CD4-positive, alpha-beta T cell (primary cell): ENCODE data around the gene UQCR10. TPM values are rescaled to one million over a fixed set of nuclear protein-coding genes. Genes with fewer than 3 reads are reported as not detected.

Source experiments
- ATAC-seq: fragments of 200-7000 bp; cut with Tn5 transposase; one replicate; pipeline ENCODE4 v1.10.0; 2022; ENCODE audit warnings: mild to moderate bottlenecking; ENCODE audit not compliant: poor library complexity
- CTCF ChIA-PET: fragments of 350-600 bp; sonication (Branson Sonifier 250); formaldehyde crosslinking; loops from one replicate; lab custom pipeline; 2021; ENCODE audit warnings: antibody characterized with exemption, inconsistent platforms; lab: Charles Lee
- POLR2A ChIA-PET: fragments of 350-600 bp; sonication (Branson Sonifier 250); formaldehyde crosslinking; loops from one replicate; lab custom pipeline; 2021; ENCODE audit warnings: antibody characterized with exemption, inconsistent platforms; lab: Charles Lee
- DNase-seq, 14 experiments: peaks; one replicate each; pipeline ENCODE4 v3.0.0-alpha.2; 2013 to 2020; ENCODE audit warnings: mixed read lengths in 2 of 14
- H3K27ac ChIP-seq, 2 donors: one replicate each; pipeline versions ENCODE4 v1.5.1 to v1.7.0; 2013; ENCODE audit warnings: low read length in 2 of 2, low read depth in 1 of 2, mild to moderate bottlenecking in 1 of 2
- H3K27me3 ChIP-seq, 2 experiments: 1 replicate in 1 of 2; 2 replicates in 1 of 2; pipeline versions ENCODE4 v1.6.1 to v1.7.0; 2013; ENCODE audit warnings: low read length in 2 of 2, control low read depth in 1 of 2, mild to moderate bottlenecking in 1 of 2, moderate library complexity in 1 of 2; ENCODE audit not compliant: insufficient read depth in 2 of 2, control insufficient read depth in 1 of 2
- H3K36me3 ChIP-seq: one replicate; pipeline ENCODE4 v1.6.1; 2013; ENCODE audit warnings: low read length, control low read depth; ENCODE audit not compliant: insufficient read depth
- H3K4me1 ChIP-seq: one replicate; pipeline ENCODE4 v1.6.1; 2013; ENCODE audit warnings: low read length, control low read depth; ENCODE audit not compliant: insufficient read depth
- H3K4me3 ChIP-seq: one replicate; pipeline ENCODE4 v1.5.1; 2013; ENCODE audit warnings: mild to moderate bottlenecking, low read length, moderate library complexity
- H3K9me3 ChIP-seq, 2 experiments: 1 replicate in 1 of 2; 2 replicates in 1 of 2; pipeline versions ENCODE4 v1.6.1 to v1.7.0; 2013; ENCODE audit warnings: low read length in 2 of 2, mild to moderate bottlenecking in 2 of 2, control low read depth in 1 of 2, moderate library complexity in 1 of 2; ENCODE audit not compliant: control insufficient read depth in 1 of 2, insufficient read depth in 1 of 2
- H3K27ac Mint-ChIP-seq: one replicate; pipeline ENCODE4 v1.8.0; 2020; ENCODE audit warnings: mixed read lengths
- H3K27me3 Mint-ChIP-seq: one replicate; pipeline ENCODE4 v1.8.0; 2021; ENCODE audit warnings: mixed read lengths
- H3K36me3 Mint-ChIP-seq: one replicate; pipeline ENCODE4 v1.8.0; 2021; ENCODE audit warnings: low read depth, mixed read lengths
- H3K4me1 Mint-ChIP-seq: one replicate; pipeline ENCODE4 v1.8.0; 2021; ENCODE audit warnings: low read depth, mixed read lengths
- H3K4me3 Mint-ChIP-seq: one replicate; pipeline ENCODE4 v1.8.0; 2020; ENCODE audit warnings: mild to moderate bottlenecking, mixed read lengths
- H3K9me3 Mint-ChIP-seq: one replicate; pipeline ENCODE4 v1.8.0; 2020; ENCODE audit warnings: mixed read lengths
- CTCF ChIP-seq: fragments of 200-600 bp; IDR thresholded peaks from one replicate; pipeline ENCODE4 v1.8.0; 2022; ENCODE audit warnings: antibody characterized with exemption, mild to moderate bottlenecking
- intact Hi-C, 2 experiments: fragments of 100-400 bp; cut with DNase I in 1 of 2; cut with micrococcal nuclease in 1 of 2; formaldehyde crosslinking; loops; one replicate each; pipeline versions ENCODE4 v1.15.1 to v1.9.0; 2023 to 2025; cut with DNase I, micrococcal nuclease
- total RNA-seq, 174 experiments: library from RNA in 2 of 174; stranded (reverse) in 2 of 174; gene quantifications; one replicate each; pipeline ENCODE4 v1.2.3 and lab custom pipeline; 2021 to 2026

The UQCR10 gene
- total RNA-seq, 2 experiments from 2014 or later: 19.2 to 20.3 TPM

GRCh38 chr22:29735416-29735815 lies 31.8 kb upstream of the UQCR10 start:
- Mint-ChIP-seq H3K4me3 (no peak overlapping the region), H3K9me3 (no peaks in the 10 kb centered on the region), H3K27ac (no peak overlapping the region), H3K36me3 (peaks cover 40% of the 10 kb centered on the region), H3K4me1 (no peaks in the 10 kb centered on the region), H3K27me3 (no peaks in the 10 kb centered on the region)
- intact Hi-C loops: no loop called here
- ATAC-seq (no peak), DNase-seq (no peak)
- Histone ChIP-seq H3K27ac (no peak overlapping the region), H3K27me3 (no peaks in the 10 kb centered on the region), H3K4me1 (no peaks in the 10 kb centered on the region), H3K4me3 (no peak overlapping the region), H3K9me3 (no peaks in the 10 kb centered on the region), H3K36me3 (peaks cover 26% of the 10 kb centered on the region)
- CTCF ChIA-PET: no interaction called here
- POLR2A ChIA-PET: no interaction called here
- no peak for TF ChIP-seq CTCF

- Histone ChIP-seq H3K27me3 (no peaks in the 10 kb centered on the region), H3K36me3 (peaks cover 36% of the 10 kb centered on the region), H3K4me3 (no peak overlapping the region), H3K27ac (no peak overlapping the region), H3K4me1 (no peaks in the 10 kb centered on the region), H3K9me3 (no peaks in the 10 kb centered on the region)
- intact Hi-C loops: no loop called here
- Mint-ChIP-seq H3K36me3 (peaks cover 46% of the 10 kb centered on the region), H3K4me3 (no peak overlapping the region), H3K27me3 (no peaks in the 10 kb centered on the region), H3K27ac (no peak overlapping the region), H3K4me1 (no peaks in the 10 kb centered on the region), H3K9me3 (no peaks in the 10 kb centered on the region)
- no peak for TF ChIP-seq CTCF
- DNase-seq (no peak), ATAC-seq (no peak)
- CTCF ChIA-PET: no interaction called here
- POLR2A ChIA-PET: no interaction called here
Measured at GRCh38 chr22:29737251-29738117, 29.7 kb upstream of the UQCR10 start.

GRCh38 chr22:29738118-29738815 lies 28.9 kb upstream of the UQCR10 start:
- H3K4me1 ChIP-seq: no peaks in the 10 kb centered on the region
- no peaks in the 10 kb centered on the region for H3K4me1 Mint-ChIP-seq
- no peak overlapping the region for H3K4me3 Mint-ChIP-seq
- no peaks in the 10 kb centered on the region for H3K27me3 ChIP-seq
- ATAC-seq (no peak), DNase-seq (no peak)
- TF ChIP-seq CTCF: no peak
- CTCF ChIA-PET: no interaction called here
- POLR2A ChIA-PET: no interaction called here
- H3K36me3 Mint-ChIP-seq: peaks cover 47% of the 10 kb centered on the region
- peaks cover 37% of the 10 kb centered on the region for H3K36me3 ChIP-seq
- intact Hi-C loops: no loop called here
- H3K27ac ChIP-seq: no peak overlapping the region
- H3K4me3 ChIP-seq: no peak overlapping the region
- H3K27me3 Mint-ChIP-seq: no peaks in the 10 kb centered on the region
- no peaks in the 10 kb centered on the region for H3K9me3 ChIP-seq
- H3K27ac Mint-ChIP-seq: no peak overlapping the region
- no peaks in the 10 kb centered on the region for H3K9me3 Mint-ChIP-seq
